ENCODE measurements around the gene KRT32. TPM values are rescaled to one million over a fixed set of nuclear protein-coding genes. Genes with fewer than 3 reads are reported as not detected.

Gene KRT32
- not detected for total RNA-seq

DNA sequence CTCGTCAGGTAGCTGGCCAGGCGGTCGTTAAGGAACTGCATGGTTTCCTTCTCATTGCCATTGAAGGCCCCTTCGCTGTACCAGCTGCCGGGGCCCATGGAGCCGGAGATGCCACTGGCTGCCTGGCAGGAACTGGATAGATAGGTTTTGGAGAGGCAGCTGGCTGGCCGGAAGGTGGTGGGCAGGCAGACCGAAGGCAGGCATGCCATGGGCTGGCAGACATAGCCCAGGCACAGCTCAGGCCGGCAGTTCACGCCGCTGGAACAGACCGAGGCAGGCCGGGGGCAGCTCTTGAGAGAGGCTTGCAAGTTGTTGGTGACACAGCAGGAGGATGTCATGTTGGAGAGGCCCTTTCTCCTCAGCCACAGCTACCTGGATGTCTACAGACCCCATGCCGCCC, at the start of gene KRT32:
TSS of gene KRT32 (minus strand) at position 399 of the 400 bp plus-strand sequence. CDS start at position 338, 61 bp downstream.
- no peak for DNase-seq (ENCODE audit: low spot score)
- TF ChIP-seq, protein P1, sequence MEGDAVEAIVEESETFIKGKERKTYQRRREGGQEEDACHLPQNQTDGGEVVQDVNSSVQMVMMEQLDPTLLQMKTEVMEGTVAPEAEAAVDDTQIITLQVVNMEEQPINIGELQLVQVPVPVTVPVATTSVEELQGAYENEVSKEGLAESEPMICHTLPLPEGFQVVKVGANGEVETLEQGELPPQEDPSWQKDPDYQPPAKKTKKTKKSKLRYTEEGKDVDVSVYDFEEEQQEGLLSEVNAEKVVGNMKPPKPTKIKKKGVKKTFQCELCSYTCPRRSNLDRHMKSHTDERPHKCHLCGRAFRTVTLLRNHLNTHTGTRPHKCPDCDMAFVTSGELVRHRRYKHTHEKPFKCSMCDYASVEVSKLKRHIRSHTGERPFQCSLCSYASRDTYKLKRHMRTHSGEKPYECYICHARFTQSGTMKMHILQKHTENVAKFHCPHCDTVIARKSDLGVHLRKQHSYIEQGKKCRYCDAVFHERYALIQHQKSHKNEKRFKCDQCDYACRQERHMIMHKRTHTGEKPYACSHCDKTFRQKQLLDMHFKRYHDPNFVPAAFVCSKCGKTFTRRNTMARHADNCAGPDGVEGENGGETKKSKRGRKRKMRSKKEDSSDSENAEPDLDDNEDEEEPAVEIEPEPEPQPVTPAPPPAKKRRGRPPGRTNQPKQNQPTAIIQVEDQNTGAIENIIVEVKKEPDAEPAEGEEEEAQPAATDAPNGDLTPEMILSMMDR (IDR thresholded peaks at IDR 0.05), result no peak
- ATAC-seq (ENCODE audit: low FRiP score), result no peak

- DNase-seq (ENCODE audit: low spot score) (no peak), ATAC-seq (ENCODE audit: low FRiP score) (no peak)
- TF ChIP-seq, protein P1 (IDR thresholded peaks at IDR 0.05), result no peak
Observed at GRCh38 chr17:41516830-41517283, 49.7 kb upstream of the KRT32 start.

DNA sequence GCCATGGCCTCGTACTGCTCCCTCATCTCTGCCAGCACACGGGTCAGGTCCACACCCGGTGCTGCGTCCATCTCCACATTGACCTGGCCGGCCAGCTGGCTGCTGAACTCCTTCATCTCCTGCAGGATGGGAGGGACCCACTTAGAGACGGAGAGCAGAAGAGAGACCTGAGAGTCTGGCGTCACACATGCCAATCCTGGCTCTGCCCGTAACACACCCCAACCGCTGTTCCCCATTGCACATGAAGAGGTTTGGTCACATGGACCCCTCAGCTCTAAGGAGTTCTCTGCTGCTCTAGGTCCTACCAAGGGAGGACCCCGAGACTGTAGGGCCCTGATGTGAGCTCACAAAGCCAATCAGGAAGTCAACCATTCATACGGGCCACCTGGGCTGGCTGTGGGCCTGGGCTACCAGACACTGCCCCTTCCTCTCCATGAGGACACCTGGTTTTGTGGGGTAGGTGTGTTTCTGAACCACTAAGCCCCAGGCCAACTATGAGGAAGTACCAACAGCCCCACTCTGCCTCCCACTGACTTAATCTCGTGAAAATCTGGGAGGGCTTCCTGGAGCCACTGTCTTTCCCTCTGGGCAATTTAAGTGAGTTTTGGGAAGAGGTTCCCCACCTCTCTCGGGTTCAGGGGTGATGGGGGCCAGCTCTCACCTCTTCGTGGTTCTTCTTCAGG, 49.1 kb upstream of the KRT32 start:
- ATAC-seq (ENCODE audit: low FRiP score), result no peak
- TF ChIP-seq, protein P1 (IDR thresholded peaks at IDR 0.05), result no peak
- no peak for DNase-seq (ENCODE audit: low spot score)

GRCh38 chr17:41513168-41513547, 46.0 kb upstream of the KRT32 start:
- ATAC-seq (ENCODE audit: low FRiP score), result no peak
- no peak for DNase-seq (ENCODE audit: low spot score)
- TF ChIP-seq, protein P1 (IDR thresholded peaks at IDR 0.05), result no peak

- DNase-seq (ENCODE audit: low spot score), result no peak
- TF ChIP-seq, protein P1 (IDR thresholded peaks at IDR 0.05), result no peak
- no peak for ATAC-seq (ENCODE audit: low FRiP score)
Observed at GRCh38 chr17:41512546-41513167, 45.5 kb upstream of the KRT32 start.

GRCh38 chr17:41511716-41512115, 44.5 kb upstream of the KRT32 start:
- ATAC-seq (ENCODE audit: low FRiP score) (no peak), DNase-seq (ENCODE audit: low spot score) (no peak)
- TF ChIP-seq, protein P1 (IDR thresholded peaks at IDR 0.05), result no peak

GRCh38 chr17:41511116-41511515, 43.9 kb upstream of the KRT32 start:
- TF ChIP-seq, protein P1 (IDR thresholded peaks at IDR 0.05), result no peak
- ATAC-seq (ENCODE audit: low FRiP score), result no peak
- no peak for DNase-seq (ENCODE audit: low spot score)

Measured in omental fat pad (tissue), 4 donors.